HCT116 (cell line): ENCODE data around the gene BRIP1. TPM values are rescaled to one million over a fixed set of nuclear protein-coding genes. Genes with fewer than 3 reads are reported as not detected.

Source experiments
- ATAC-seq: fragments of 200-7000 bp; cut with Tn5 transposase; 2 replicates; pipeline ENCODE4 v1.9.1; 2020; ENCODE audit warnings: mild to moderate bottlenecking, moderate library complexity
- BruUV-seq: library from RNA; stranded (reverse); fragments of 400-500 nt; replicated peaks from 2 replicates; lab custom pipeline; 2021; lab: Mats Ljungman, UMichigan
- CTCF ChIA-PET: fragments of 300-600 bp; sonication (Branson Sonifier 250); formaldehyde crosslinking; loops from one replicate; lab custom pipeline; 2021; ENCODE audit warnings: antibody characterized with exemption; lab: Charles Lee
- POLR2A ChIA-PET: fragments of 300-600, 350-600 bp; sonication (Branson Sonifier 250); formaldehyde crosslinking; loops from one replicate; lab custom pipeline; 2021; ENCODE audit warnings: antibody characterized with exemption; lab: Charles Lee
- RAD21 ChIA-PET, 2 experiments: fragments of 300-600 bp; sonication (Branson Sonifier 250); formaldehyde crosslinking; loops; one replicate each; lab custom pipeline; 2023; ENCODE audit warnings: low total read pairs in 2 of 2; ENCODE audit not compliant: uncharacterized antibody in 2 of 2, unreplicated experiment in 2 of 2, low non-redundant PET in 1 of 2; lab: Charles Lee
- DNase-seq: peaks from one replicate; pipeline ENCODE4 v3.0.0-alpha.2; 2010; ENCODE audit warnings: low read depth, low spot score
- H2AFZ ChIP-seq: fragments of 200-600 bp; shearing (Covaris generic), sonication (generic); 2 replicates; pipeline ENCODE4 v1.6.1; 2017; ENCODE audit warnings: low read depth, mixed run types, mixed read lengths, antibody characterized with exemption, low read length; ENCODE audit not compliant: poor library complexity, severe bottlenecking
- H3K27ac ChIP-seq: 2 replicates; pipeline ENCODE4 v1.5.1; 2012; ENCODE audit warnings: low read depth, low read length
- H3K27me3 ChIP-seq: fragments of 200-600 bp; sonication (generic); 2 replicates; pipeline ENCODE4 v1.6.1; 2016; ENCODE audit warnings: mixed run types, low read length, mixed read lengths; ENCODE audit not compliant: insufficient read depth
- H3K36me3 ChIP-seq, 2 experiments: fragments of 200-500 bp in 1 of 2; fragments of 200-600 bp in 1 of 2; sonication (Bioruptor generic) in 1 of 2; sonication (generic) in 1 of 2; 2 replicates each; pipeline versions ENCODE4 v1.5.1 to v1.6.1; 2014 to 2016; ENCODE audit warnings: low read length in 2 of 2, inconsistent platforms in 1 of 2, mixed read lengths in 1 of 2, mixed run types in 1 of 2; ENCODE audit not compliant: insufficient read depth in 2 of 2, control insufficient read depth in 1 of 2
- H3K4me1 ChIP-seq, 2 experiments: fragments of 200-600 bp in 1 of 2; sonication (generic) in 1 of 2; 2 replicates each; pipeline versions ENCODE4 v1.5.1 to v1.6.1; 2012 to 2017; ENCODE audit warnings: low read length in 2 of 2, inconsistent platforms in 1 of 2, mild to moderate bottlenecking in 1 of 2, mixed read lengths in 1 of 2, mixed run types in 1 of 2, moderate library complexity in 1 of 2; ENCODE audit not compliant: insufficient read depth in 2 of 2, control insufficient read depth in 1 of 2
- H3K4me2 ChIP-seq: fragments of 200-600 bp; sonication (generic); 2 replicates; pipeline ENCODE4 v1.6.1; 2017; ENCODE audit warnings: mixed run types, low read length, mixed read lengths
- H3K4me3 ChIP-seq, 2 experiments: fragments of 200-600 bp in 1 of 2; sonication (generic) in 1 of 2; replicated peaks in 1 of 2; 2 replicates each; pipeline ENCODE4 v1.5.1; 2011 to 2016; ENCODE audit warnings: low read length in 2 of 2, control low read depth in 1 of 2, low read depth in 1 of 2, mild to moderate bottlenecking in 1 of 2, mixed read lengths in 1 of 2, mixed run types in 1 of 2
- H3K79me2 ChIP-seq: fragments of 200-600 bp; sonication (generic); 2 replicates; pipeline ENCODE4 v1.6.1; 2017; ENCODE audit warnings: mild to moderate bottlenecking, mixed run types, low read length, moderate library complexity, mixed read lengths; ENCODE audit not compliant: insufficient read depth
- H3K9ac ChIP-seq: fragments of 200-600 bp; sonication (generic); 2 replicates; pipeline ENCODE4 v1.6.1; 2016; ENCODE audit warnings: low read length, mixed read lengths
- H3K9me2 ChIP-seq: fragments of 200-600 bp; sonication (generic), shearing (Covaris generic); 2 replicates; pipeline ENCODE4 v1.6.1; 2017; ENCODE audit warnings: mixed run types, mild to moderate bottlenecking, moderate library complexity; ENCODE audit not compliant: insufficient read depth
- H3K9me3 ChIP-seq, 2 experiments: fragments of 200-500 bp in 1 of 2; fragments of 200-600 bp in 1 of 2; sonication (Bioruptor generic) in 1 of 2; sonication (generic) in 1 of 2; 2 replicates each; pipeline ENCODE4 v1.6.1; 2014 to 2017; ENCODE audit warnings: low read length in 2 of 2, mixed read lengths in 2 of 2, inconsistent platforms in 1 of 2, low read depth in 1 of 2, mild to moderate bottlenecking in 1 of 2, mixed run types in 1 of 2, moderate library complexity in 1 of 2; ENCODE audit not compliant: control insufficient read depth in 1 of 2, insufficient read depth in 1 of 2
- H4K20me1 ChIP-seq: fragments of 200-600 bp; sonication (generic), shearing (Covaris generic); 2 replicates; pipeline ENCODE4 v1.6.1; 2017; ENCODE audit warnings: mixed run types, mild to moderate bottlenecking, moderate library complexity; ENCODE audit not compliant: insufficient read depth
- CBX3 ChIP-seq: IDR thresholded peaks from 2 replicates; pipeline ENCODE4 v1.6.1; 2012; ENCODE audit warnings: low read depth
- CEBPB ChIP-seq: IDR thresholded peaks from 2 replicates; pipeline ENCODE4 v1.6.1; 2012; ENCODE audit warnings: low read depth
- CTCF ChIP-seq, 3 experiments: fragments of 200-600 bp in 1 of 3; sonication (generic) in 1 of 3; IDR thresholded peaks in 2 of 3; conservative IDR thresholded peaks in 1 of 3; 2 replicates each; pipeline ENCODE4 v1.5.1; 2012 to 2017; ENCODE audit warnings: low read depth in 2 of 3, low read length in 2 of 3, antibody characterized with exemption in 1 of 3, borderline replicate concordance in 1 of 3, control low read depth in 1 of 3, mild to moderate bottlenecking in 1 of 3, mixed read lengths in 1 of 3, mixed run types in 1 of 3, moderate library complexity in 1 of 3; ENCODE audit not compliant: insufficient read depth in 1 of 3
- ELF1 ChIP-seq: IDR thresholded peaks from 2 replicates; pipeline ENCODE4 v1.6.1; 2012; ENCODE audit warnings: low read depth, borderline replicate concordance
- EZH2 ChIP-seq: fragments of 200-600 bp; sonication (generic); IDR thresholded peaks from 2 replicates; pipeline ENCODE4 v1.6.1; 2017; ENCODE audit warnings: antibody characterized with exemption, mixed run types
- EZH2phosphoT487 ChIP-seq: fragments of 200-600 bp; IDR thresholded peaks from 2 replicates; pipeline ENCODE4 v1.6.1; 2018; ENCODE audit warnings: antibody characterized with exemption, borderline replicate concordance
- JUND ChIP-seq: IDR thresholded peaks from 2 replicates; pipeline ENCODE4 v1.6.1; 2012
- MAX ChIP-seq: IDR thresholded peaks from 2 replicates; pipeline ENCODE4 v1.6.1; 2012
- POLR2A ChIP-seq: IDR thresholded peaks from 2 replicates; pipeline ENCODE4 v1.7.0; 2011; ENCODE audit warnings: borderline replicate concordance; ENCODE audit not compliant: insufficient read depth, insufficient read length; ENCODE audit errors: extremely low read depth
- SIN3A ChIP-seq: IDR thresholded peaks from 2 replicates; pipeline ENCODE4 v1.6.1; 2012; ENCODE audit warnings: low read depth
- SP1 ChIP-seq: IDR thresholded peaks from 2 replicates; pipeline ENCODE4 v1.6.1; 2012; ENCODE audit warnings: low read depth
- SRF ChIP-seq: IDR thresholded peaks from 2 replicates; pipeline ENCODE4 v1.6.1; 2012; ENCODE audit warnings: low read depth
- YY1 ChIP-seq: IDR thresholded peaks from 2 replicates; pipeline ENCODE4 v1.6.1; 2011; ENCODE audit warnings: low read length, low read depth, moderate library complexity, mild to moderate bottlenecking; ENCODE audit not compliant: insufficient replicate concordance; ENCODE audit errors: extremely low read depth
- ZFX ChIP-seq: fragments of 450-650 bp; IDR thresholded peaks from 2 replicates; pipeline ENCODE4 v1.6.1; 2017
- intact Hi-C: fragments of 100-400 bp; cut with micrococcal nuclease; formaldehyde crosslinking; loops from 2 replicates; pipeline ENCODE4 v1.10.0; 2022
- total RNA-seq: library from RNA; stranded (reverse); gene quantifications from one replicate; pipeline ENCODE4 v1.2.1, GENCODE V29; 2021; ENCODE audit not compliant: unreplicated experiment
- TF ChIP-seq, protein P1 (sequence below): IDR thresholded peaks from 2 replicates; pipeline ENCODE4 v1.6.1; 2011; ENCODE audit warnings: mild to moderate bottlenecking, low read length, moderate library complexity; ENCODE audit not compliant: insufficient replicate concordance; ENCODE audit errors: extremely low read depth

Gene BRIP1
- total RNA-seq, 1 experiment from 2014 or later = 22.2 TPM

- no TSS peak for BruUV-seq
- Histone ChIP-seq H3K9me3 (peaks cover 14% of the 10 kb centered on the region in 2 experiments; a peak in 3 of 4 replicates), H3K27me3 (no peaks in the 10 kb centered on the region), H3K9ac (no peak overlapping the region), H3K79me2 (no peaks in the 10 kb centered on the region), H2AFZ (no peak overlapping the region), H3K27ac (no peak overlapping the region), H3K4me3 (no peak overlapping the region), H4K20me1 (no peaks in the 10 kb centered on the region), H3K4me1 (no peaks in the 10 kb centered on the region), H3K9me2 (no peaks in the 10 kb centered on the region), H3K4me2 (no peak overlapping the region), H3K36me3 (peaks cover 0 to 28% of the 10 kb centered on the region in 2 experiments; a peak in 2 of 4 replicates)
- intact Hi-C loops = no loop called here
- ChIA-PET POLR2A (no interaction called here), RAD21 (no interaction called here), CTCF (no interaction called here)
- no peak for TF ChIP-seq MAX
- no peak for TF ChIP-seq EZH2
- TF ChIP-seq, protein P1, sequence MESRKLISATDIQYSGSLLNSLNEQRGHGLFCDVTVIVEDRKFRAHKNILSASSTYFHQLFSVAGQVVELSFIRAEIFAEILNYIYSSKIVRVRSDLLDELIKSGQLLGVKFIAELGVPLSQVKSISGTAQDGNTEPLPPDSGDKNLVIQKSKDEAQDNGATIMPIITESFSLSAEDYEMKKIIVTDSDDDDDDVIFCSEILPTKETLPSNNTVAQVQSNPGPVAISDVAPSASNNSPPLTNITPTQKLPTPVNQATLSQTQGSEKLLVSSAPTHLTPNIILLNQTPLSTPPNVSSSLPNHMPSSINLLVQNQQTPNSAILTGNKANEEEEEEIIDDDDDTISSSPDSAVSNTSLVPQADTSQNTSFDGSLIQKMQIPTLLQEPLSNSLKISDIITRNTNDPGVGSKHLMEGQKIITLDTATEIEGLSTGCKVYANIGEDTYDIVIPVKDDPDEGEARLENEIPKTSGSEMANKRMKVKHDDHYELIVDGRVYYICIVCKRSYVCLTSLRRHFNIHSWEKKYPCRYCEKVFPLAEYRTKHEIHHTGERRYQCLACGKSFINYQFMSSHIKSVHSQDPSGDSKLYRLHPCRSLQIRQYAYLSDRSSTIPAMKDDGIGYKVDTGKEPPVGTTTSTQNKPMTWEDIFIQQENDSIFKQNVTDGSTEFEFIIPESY = no peak
- no peak for TF ChIP-seq ELF1
- TF ChIP-seq SP1 = no peak
- no peak for TF ChIP-seq CBX3
- no peak for TF ChIP-seq EZH2phosphoT487
- TF ChIP-seq SIN3A = no peak
- no peak for ATAC-seq
- no peak for DNase-seq
Measured at GRCh38 chr17:61768405-61768804, 94.9 kb downstream of the BRIP1 start.

DNA sequence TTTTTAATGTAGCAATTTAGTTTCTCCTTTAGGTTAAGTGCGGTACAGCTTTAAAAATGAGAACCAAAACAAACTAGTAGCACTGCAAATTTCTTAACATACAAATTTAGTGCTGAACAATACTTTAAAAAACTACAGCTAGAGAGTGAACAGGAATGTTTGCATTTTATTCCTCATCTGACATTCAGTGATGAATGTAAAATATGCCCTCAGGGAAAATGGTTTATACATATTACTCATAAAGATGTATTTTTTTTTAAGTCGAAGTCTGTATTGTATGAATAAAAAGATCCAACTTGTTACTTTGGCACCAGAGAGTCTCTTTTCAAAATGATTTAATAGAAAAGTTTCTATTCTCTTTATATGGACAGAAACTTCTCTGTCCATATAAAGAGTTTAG lies 96.8 kb downstream of the BRIP1 start:
- Histone ChIP-seq H3K27me3 (no peaks in the 10 kb centered on the region), H3K4me1 (no peaks in the 10 kb centered on the region), H3K9ac (no peak overlapping the region), H3K79me2 (no peaks in the 10 kb centered on the region), H3K9me2 (no peaks in the 10 kb centered on the region), H3K4me3 (no peak overlapping the region), H2AFZ (no peak overlapping the region), H4K20me1 (no peaks in the 10 kb centered on the region), H3K27ac (no peak overlapping the region), H3K36me3 (peaks cover 0 to 33% of the 10 kb centered on the region in 2 experiments; a peak in 2 of 4 replicates), H3K4me2 (no peak overlapping the region), H3K9me3 (peaks cover 11 to 15% of the 10 kb centered on the region in 2 experiments; a peak in 3 of 4 replicates)
- DNase-seq = no peak
- ChIA-PET CTCF (no interaction called here), POLR2A (no interaction called here), RAD21 (no interaction called here)
- no peak for ATAC-seq
- intact Hi-C loops = no loop called here
- BruUV-seq = no TSS peak
- TF ChIP-seq YY1 (no peak), JUND (no peak), CBX3 (no peak), ELF1 (no peak), CEBPB (no peak), SRF (no peak), ZFX (no peak), CTCF (IDR thresholded peaks at IDR 0.05 in 2 of 3, conservative IDR thresholded peaks at IDR 0.05 in 1 of 3; ENCODE audit: borderline replicate concordance in 1 of 3, insufficient read depth in 1 of 3, low read depth in 2 of 3, low read length in 2 of 3) (no peak), SP1 (no peak), MAX (no peak), POLR2A (no peak), EZH2phosphoT487 (no peak)
